Measurements from ENCODE around the gene PKMYT1. TPM values are rescaled to one million over a fixed set of nuclear protein-coding genes. Genes with fewer than 3 reads are reported as not detected.

Gene PKMYT1
- total and polyA plus RNA-seq, 5 donors, result 1.1 to 2.1 (median 2.1) TPM; not detected in 2

DNA sequence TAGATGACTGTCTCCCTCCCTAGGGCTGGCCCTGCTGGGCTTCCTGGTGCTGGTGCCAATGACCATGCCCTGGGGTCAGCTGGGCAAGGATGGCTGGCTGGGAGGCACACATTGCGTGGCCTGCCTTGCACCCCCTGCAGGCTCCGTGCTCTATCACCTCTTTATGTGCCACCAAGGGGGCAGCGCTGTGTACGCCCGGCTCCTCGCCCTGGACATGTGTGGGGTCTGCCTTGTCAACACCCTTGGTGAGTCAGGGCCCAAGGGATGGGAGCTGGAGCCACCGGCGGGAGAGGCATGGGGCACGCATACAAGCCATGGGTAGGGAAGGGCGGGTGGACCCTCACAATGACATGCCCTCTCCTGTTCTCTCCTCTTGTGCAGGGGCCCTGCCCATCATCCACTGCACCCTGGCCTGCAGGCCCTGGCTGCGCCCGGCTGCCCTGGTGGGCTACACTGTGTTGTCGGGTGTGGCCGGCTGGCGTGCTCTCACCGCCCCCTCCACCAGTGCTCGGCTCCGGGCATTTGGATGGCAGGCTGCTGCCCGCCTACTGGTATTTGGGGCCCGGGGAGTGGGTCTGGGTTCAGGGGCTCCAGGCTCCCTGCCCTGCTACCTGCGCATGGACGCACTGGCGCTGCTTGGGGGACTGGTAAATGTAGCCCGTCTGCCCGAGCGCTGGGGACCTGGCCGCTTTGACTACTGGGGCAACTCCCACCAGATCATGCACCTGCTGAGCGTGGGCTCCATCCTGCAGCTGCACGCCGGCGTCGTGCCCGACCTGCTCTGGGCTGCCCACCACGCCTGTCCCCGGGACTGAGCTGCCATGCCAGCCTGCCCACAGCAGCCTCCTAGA is 8.9 kb downstream of the PKMYT1 start:
- DNase-seq (peak in 2 of 3 donors; percentile 55 to 58), ATAC-seq (no peak)
- Histone ChIP-seq H3K9me3 (ENCODE audit: control insufficient read depth, low read length) (no peaks in the 10 kb centered on the region), H3K4me3 (ENCODE audit: low read length) (no peak overlapping the region), H3K27me3 (ENCODE audit: control insufficient read depth, insufficient read depth) (no peaks in the 10 kb centered on the region), H3K27ac (ENCODE audit: low read length) (no peak overlapping the region), H3K4me1 (ENCODE audit: control insufficient read depth, insufficient read depth, low read length) (peaks cover 4% of the 10 kb centered on the region)
- WGBS, result 95% methylated on average over 35 of the region's 35 CpGs
- intact Hi-C loops (cut with DNase I), result no loop called here

- Histone ChIP-seq H3K27ac (ENCODE audit: low read length) (no peak overlapping the region), H3K27me3 (ENCODE audit: control insufficient read depth, insufficient read depth) (no peaks in the 10 kb centered on the region), H3K4me3 (ENCODE audit: low read length) (no peak overlapping the region), H3K4me1 (ENCODE audit: control insufficient read depth, insufficient read depth, low read length) (peaks cover 4% of the 10 kb centered on the region), H3K9me3 (ENCODE audit: control insufficient read depth, low read length) (no peaks in the 10 kb centered on the region)
- DNase-seq (peak in 1 of 3 donors; percentile 32), ATAC-seq (no peak)
- WGBS, result 85% methylated on average over 6 of the region's 6 CpGs
- intact Hi-C loops (cut with DNase I), result no loop called here
These were observed 9.7 kb downstream of the PKMYT1 start for GRCh38 chr16:2970563-2970962.

DNA sequence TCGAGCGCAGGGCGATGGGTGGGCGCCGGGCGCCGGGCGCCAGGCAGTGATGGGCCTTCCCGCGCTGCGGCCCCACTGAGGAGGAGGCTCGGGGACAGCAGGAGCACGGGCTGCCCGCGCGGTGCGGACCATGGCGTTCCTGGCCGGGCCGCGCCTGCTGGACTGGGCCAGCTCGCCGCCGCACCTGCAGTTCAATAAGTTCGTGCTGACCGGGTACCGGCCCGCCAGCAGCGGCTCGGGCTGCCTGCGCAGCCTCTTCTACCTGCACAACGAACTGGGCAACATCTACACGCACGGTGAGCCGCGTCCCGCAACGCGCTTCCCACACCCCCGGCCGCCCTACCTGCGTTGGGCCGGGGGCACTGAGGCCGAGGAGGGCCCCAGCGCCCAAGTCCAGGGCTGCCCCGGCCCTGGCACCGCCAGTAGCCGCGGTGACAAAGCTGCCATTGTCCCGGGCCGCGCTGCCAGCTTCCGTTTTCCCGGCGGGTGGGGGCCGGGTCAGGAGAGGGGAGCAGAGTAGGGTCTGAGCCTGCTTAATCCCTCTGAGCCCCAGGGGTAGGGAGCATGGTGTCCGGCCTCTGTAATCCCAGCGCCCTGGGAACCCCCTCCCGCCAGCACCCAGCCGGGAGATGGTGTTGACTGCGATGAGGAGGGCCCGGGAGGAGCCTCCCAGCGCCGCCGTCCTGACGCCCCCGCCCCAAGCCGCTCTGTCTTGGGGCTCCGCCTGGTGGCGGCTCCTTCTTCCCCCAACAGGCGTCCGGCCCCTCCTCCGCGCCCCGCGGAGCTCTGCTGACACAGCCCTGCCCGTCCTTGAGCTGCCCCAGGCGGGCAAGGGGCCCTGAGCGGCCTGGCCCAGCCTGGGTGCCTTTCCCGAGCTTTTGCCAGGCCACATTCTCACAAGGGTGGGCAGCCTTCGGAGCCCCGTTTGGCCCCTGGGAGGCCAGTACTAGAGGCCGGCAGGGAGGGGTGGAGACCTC is 10.4 kb downstream of the PKMYT1 start:
- 3% methylated on average over 83 of the region's 83 CpGs for WGBS
- H3K9me3 ChIP-seq (ENCODE audit: control insufficient read depth, low read length), result no peaks in the 10 kb centered on the region
- ATAC-seq (peak; percentile 19 to 20), DNase-seq (peak; percentile 61 to 88 (median 87))
- peak overlapping the region; percentile 10 for H3K27ac ChIP-seq (ENCODE audit: low read length)
- no peaks in the 10 kb centered on the region for H3K27me3 ChIP-seq (ENCODE audit: control insufficient read depth, insufficient read depth)
- intact Hi-C loops (cut with DNase I), result no loop called here
- H3K4me1 ChIP-seq (ENCODE audit: control insufficient read depth, insufficient read depth, low read length), result peaks cover 4% of the 10 kb centered on the region
- peak overlapping the region; percentile 61 for H3K4me3 ChIP-seq (ENCODE audit: low read length)

GRCh38 chr16:2968738-2969544 is 11.3 kb downstream of the PKMYT1 start, which contains the start of gene PAQR4:
TSS of gene PAQR4 (plus strand) at chr16:2969348. CDS start at chr16:2969675, 327 bp downstream.
- DNase-seq (peak; percentile 91 to 96 (median 95)), ATAC-seq (peak; percentile 91 to 93)
- intact Hi-C loops (cut with DNase I), result no loop called here
- under 1% methylated on average over 98 of the region's 98 CpGs for WGBS
- no peaks in the 10 kb centered on the region for H3K27me3 ChIP-seq (ENCODE audit: control insufficient read depth, insufficient read depth)
- no peaks in the 10 kb centered on the region for H3K9me3 ChIP-seq (ENCODE audit: control insufficient read depth, low read length)
- H3K27ac ChIP-seq (ENCODE audit: low read length), result peak within 1 kb of the TSS; percentile 10
- peaks cover 4% of the 10 kb centered on the region for H3K4me1 ChIP-seq (ENCODE audit: control insufficient read depth, insufficient read depth, low read length)
- H3K4me3 ChIP-seq (ENCODE audit: low read length), result peak within 1 kb of the TSS; percentile 61

DNA sequence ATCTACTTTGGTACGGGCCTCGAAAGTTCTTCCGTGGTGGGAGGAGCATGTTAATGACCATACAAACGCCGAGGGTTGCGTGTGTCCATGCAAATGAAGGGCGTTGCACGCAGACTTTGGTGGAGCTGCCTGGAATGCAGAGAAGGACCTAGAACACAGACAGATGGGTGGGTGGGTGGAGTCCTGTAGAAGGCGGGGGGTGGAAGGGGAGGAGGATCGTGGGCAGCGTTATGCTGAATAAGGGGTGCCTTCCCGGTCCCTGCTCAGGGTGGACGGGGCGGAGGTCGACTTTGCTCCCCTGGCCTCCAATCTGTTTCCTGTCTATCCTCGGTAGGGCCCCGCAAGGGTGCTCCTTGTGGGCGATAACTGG is 11.9 kb downstream of the PKMYT1 start:
- ATAC-seq, result no peak
- Histone ChIP-seq H3K9me3 (ENCODE audit: control insufficient read depth, low read length) (no peaks in the 10 kb centered on the region), H3K4me1 (ENCODE audit: control insufficient read depth, insufficient read depth, low read length) (peaks cover 4% of the 10 kb centered on the region), H3K4me3 (ENCODE audit: low read length) (no peak overlapping the region), H3K27me3 (ENCODE audit: control insufficient read depth, insufficient read depth) (no peaks in the 10 kb centered on the region), H3K27ac (ENCODE audit: low read length) (no peak overlapping the region)
- WGBS, result 15% methylated on average over 18 of the region's 18 CpGs
- peak in 1 of 3 donors; percentile 57 for DNase-seq
- intact Hi-C loops (cut with DNase I), result no loop called here

- no peak overlapping the region for H3K4me3 ChIP-seq (ENCODE audit: low read length)
- no peaks in the 10 kb centered on the region for H3K27me3 ChIP-seq (ENCODE audit: control insufficient read depth, insufficient read depth)
- H3K27ac ChIP-seq (ENCODE audit: low read length), result no peak overlapping the region
- 48% methylated on average over 33 of the region's 33 CpGs for WGBS
- DNase-seq, result peak in 2 of 3 donors; percentile 47 to 53
- peaks cover 4% of the 10 kb centered on the region for H3K4me1 ChIP-seq (ENCODE audit: control insufficient read depth, insufficient read depth, low read length)
- intact Hi-C loops (cut with DNase I), result no loop called here
- H3K9me3 ChIP-seq (ENCODE audit: control insufficient read depth, low read length), result no peaks in the 10 kb centered on the region
- ATAC-seq, result no peak
These were observed 12.5 kb downstream of the PKMYT1 start for GRCh38 chr16:2967721-2968161.

DNA sequence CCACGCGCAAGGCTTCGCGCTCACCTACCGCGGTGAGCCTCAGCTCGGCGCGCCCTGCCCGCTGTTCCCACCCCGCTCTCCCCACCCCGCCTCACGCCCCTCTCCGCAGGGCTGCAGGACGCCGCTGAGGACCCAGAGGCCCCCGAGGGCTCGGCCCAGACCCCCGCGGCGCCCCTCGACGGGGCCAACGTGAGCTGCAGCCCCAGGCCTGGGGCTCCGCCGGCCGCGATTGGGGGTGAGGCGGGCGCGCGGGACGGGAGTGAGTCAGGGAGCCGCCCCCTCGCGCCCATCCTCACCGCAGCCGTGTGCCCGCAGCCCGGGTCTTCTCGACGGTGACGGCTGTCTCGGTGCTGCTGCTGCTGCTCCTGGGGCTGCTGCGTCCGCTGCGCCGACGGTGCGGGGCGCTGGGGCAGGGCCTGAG is 13.0 kb downstream of the PKMYT1 start:
- intact Hi-C loops (cut with DNase I), result no loop called here
- Histone ChIP-seq H3K9me3 (ENCODE audit: control insufficient read depth, low read length) (no peaks in the 10 kb centered on the region), H3K27me3 (ENCODE audit: control insufficient read depth, insufficient read depth) (no peaks in the 10 kb centered on the region), H3K4me3 (ENCODE audit: low read length) (no peak overlapping the region), H3K27ac (ENCODE audit: low read length) (no peak overlapping the region), H3K4me1 (ENCODE audit: control insufficient read depth, insufficient read depth, low read length) (peaks cover 4% of the 10 kb centered on the region)
- ATAC-seq (no peak), DNase-seq (peak in 1 of 3 donors; percentile 50)
- 12% methylated on average over 51 of the region's 51 CpGs for WGBS

GRCh38 chr16:2966808-2967191 is 13.4 kb downstream of the PKMYT1 start:
- ATAC-seq (no peak), DNase-seq (peak in 2 of 3 donors; percentile 70 to 73)
- no peak overlapping the region for H3K27ac ChIP-seq (ENCODE audit: low read length)
- peaks cover 4% of the 10 kb centered on the region for H3K4me1 ChIP-seq (ENCODE audit: control insufficient read depth, insufficient read depth, low read length)
- peak overlapping the region; percentile 6 for H3K4me3 ChIP-seq (ENCODE audit: low read length)
- intact Hi-C loops (cut with DNase I), result no loop called here
- H3K27me3 ChIP-seq (ENCODE audit: control insufficient read depth, insufficient read depth), result no peaks in the 10 kb centered on the region
- 4% methylated on average over 46 of the region's 46 CpGs for WGBS
- H3K9me3 ChIP-seq (ENCODE audit: control insufficient read depth, low read length), result no peaks in the 10 kb centered on the region

DNA sequence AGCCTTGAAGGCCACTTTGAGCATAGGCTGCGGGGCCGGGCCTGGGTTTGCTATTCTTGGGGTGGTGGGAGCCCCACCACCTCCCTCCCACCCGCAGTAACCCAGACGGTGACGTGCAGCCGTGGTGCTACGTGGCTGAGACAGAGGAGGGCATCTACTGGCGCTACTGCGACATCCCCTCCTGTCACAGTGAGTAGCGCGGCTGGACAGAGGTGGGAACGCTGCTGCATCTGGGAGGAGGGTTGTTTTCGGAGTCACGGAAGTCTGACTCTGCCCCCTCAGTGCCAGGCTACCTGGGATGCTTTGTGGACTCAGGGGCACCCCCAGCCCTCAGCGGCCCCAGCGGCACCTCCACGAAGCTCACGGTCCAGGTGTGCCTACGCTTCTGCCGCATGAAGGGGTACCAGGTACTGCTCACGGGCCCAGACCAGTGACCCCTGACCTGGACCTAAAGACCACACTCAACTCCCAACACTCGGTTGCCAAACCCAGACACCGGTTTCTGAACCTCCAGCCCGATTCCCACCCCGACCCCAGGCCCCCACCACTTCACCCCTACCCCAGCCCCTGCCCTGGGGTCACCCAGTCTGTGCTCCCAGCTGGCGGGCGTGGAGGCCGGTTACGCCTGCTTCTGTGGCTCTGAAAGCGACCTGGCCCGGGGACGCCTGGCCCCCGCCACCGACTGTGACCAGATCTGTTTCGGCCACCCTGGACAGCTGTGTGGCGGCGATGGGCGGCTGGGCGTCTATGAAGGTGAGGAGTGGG is 14.0 kb downstream of the PKMYT1 start:
- Histone ChIP-seq H3K27me3 (ENCODE audit: control insufficient read depth, insufficient read depth) (no peaks in the 10 kb centered on the region), H3K27ac (ENCODE audit: low read length) (no peak overlapping the region), H3K4me3 (ENCODE audit: low read length) (no peak overlapping the region), H3K9me3 (ENCODE audit: control insufficient read depth, low read length) (no peaks in the 10 kb centered on the region), H3K4me1 (ENCODE audit: control insufficient read depth, insufficient read depth, low read length) (peaks cover 4% of the 10 kb centered on the region)
- intact Hi-C loops (cut with DNase I), result no loop called here
- 54% methylated on average over 39 of the region's 39 CpGs for WGBS
- ATAC-seq (no peak), DNase-seq (peak in 2 of 3 donors; percentile 41 to 44)

Data from right cardiac atrium (tissue), 5 donors.